HepG2 (cell line): ENCODE results near the gene CFAP300. TPM values are rescaled to one million over a fixed set of nuclear protein-coding genes. Genes with fewer than 3 reads are reported as not detected.
A peak's percentile ranks its signal among the peaks of the same experiment; 100 is the strongest.

Experiments used
- ATRX ChIP-seq: sonication (generic); formaldehyde crosslinking; IDR thresholded peaks from 2 replicates; pipeline ENCODE4 v1.4.0; 2020; ENCODE audit warnings: missing genetic modification reagents, borderline replicate concordance
- EZH2 ChIP-seq: conservative IDR thresholded peaks from 2 replicates; pipeline ENCODE4 v1.6.1; 2012; ENCODE audit warnings: mild to moderate bottlenecking, low read depth, low read length, moderate library complexity
- IKZF4 ChIP-seq: sonication (generic); formaldehyde crosslinking; IDR thresholded peaks from 2 replicates; pipeline ENCODE4 v1.5.1; 2020; ENCODE audit warnings: borderline replicate concordance, mild to moderate bottlenecking, low read depth, missing genetic modification reagents; ENCODE audit errors: not compliant biosample characterization
- MIXL1 ChIP-seq: IDR thresholded peaks from 2 replicates; pipeline ENCODE4 v1.6.1; 2016
- NFAT5 ChIP-seq: sonication (generic); formaldehyde crosslinking; IDR thresholded peaks from 2 replicates; pipeline ENCODE4 v1.4.0; 2020; ENCODE audit warnings: missing genetic modification reagents
- TFDP2 ChIP-seq: sonication (generic); formaldehyde crosslinking; IDR thresholded peaks from 2 replicates; pipeline ENCODE4 v1.4.0; 2020; ENCODE audit warnings: missing genetic modification reagents
- ZBTB42 ChIP-seq: sonication (generic); formaldehyde crosslinking; IDR thresholded peaks from 2 replicates; pipeline ENCODE4 v1.5.0; 2020; ENCODE audit warnings: mild to moderate bottlenecking, missing genetic modification reagents
- ZNF513 ChIP-seq: sonication (generic); formaldehyde crosslinking; conservative IDR thresholded peaks from 2 replicates; pipeline ENCODE4 v1.5.0; 2020; ENCODE audit warnings: missing genetic modification reagents
- ZNF674 ChIP-seq: sonication (generic); formaldehyde crosslinking; IDR thresholded peaks from 2 replicates; pipeline ENCODE4 v1.5.0; 2020; ENCODE audit warnings: low read depth, mild to moderate bottlenecking, missing genetic modification reagents
- ZNF747 ChIP-seq: sonication (generic); formaldehyde crosslinking; IDR thresholded peaks from 2 replicates; pipeline ENCODE4 v1.8.1; 2023; ENCODE audit warnings: missing genetic modification reagents, mild to moderate bottlenecking, borderline replicate concordance
- polyA plus RNA-seq, 8 experiments: library from polyadenylated mRNA; depleted of rRNA in 3 of 8; stranded (reverse) in 7 of 8; unstranded in 1 of 8; fragments of >200 nt; fragmentation: Illumina TruSeq in 4 of 8; extraction: Trizol in 4 of 8; gene quantifications; 2 replicates each; pipeline versions ENCODE4 v1.2.1 to v1.2.3, GENCODE V29; 2011 to 2016; ENCODE audit warnings: low read depth in 4 of 8, missing spikeins in 1 of 8, mixed read lengths in 1 of 8; ENCODE audit not compliant: insufficient read depth in 1 of 8
- total RNA-seq, 5 experiments: library from RNA; depleted of rRNA; stranded (reverse); fragments of >200 nt; fragmentation: Illumina TruSeq; extraction: Trizol; gene quantifications; 2 replicates each; pipeline ENCODE4 v1.2.3, GENCODE V29; 2016; ENCODE audit warnings: low read depth in 1 of 5
- TF ChIP-seq, protein P1 (sequence below): sonication (generic); formaldehyde crosslinking; IDR thresholded peaks from 2 replicates; pipeline ENCODE4 v1.5.1; 2020; ENCODE audit warnings: mild to moderate bottlenecking, missing genetic modification reagents, moderate library complexity
- TF ChIP-seq, protein P2 (sequence below): sonication (generic); formaldehyde crosslinking; IDR thresholded peaks from 2 replicates; pipeline ENCODE4 v1.8.1; 2023; ENCODE audit warnings: mild to moderate bottlenecking, missing genetic modification reagents

Gene CFAP300
- total and polyA plus RNA-seq, 2 of the 13 experiments (the other 11 are each of a cell fraction or from before 2014, with no cell fraction given): not detected

DNA sequence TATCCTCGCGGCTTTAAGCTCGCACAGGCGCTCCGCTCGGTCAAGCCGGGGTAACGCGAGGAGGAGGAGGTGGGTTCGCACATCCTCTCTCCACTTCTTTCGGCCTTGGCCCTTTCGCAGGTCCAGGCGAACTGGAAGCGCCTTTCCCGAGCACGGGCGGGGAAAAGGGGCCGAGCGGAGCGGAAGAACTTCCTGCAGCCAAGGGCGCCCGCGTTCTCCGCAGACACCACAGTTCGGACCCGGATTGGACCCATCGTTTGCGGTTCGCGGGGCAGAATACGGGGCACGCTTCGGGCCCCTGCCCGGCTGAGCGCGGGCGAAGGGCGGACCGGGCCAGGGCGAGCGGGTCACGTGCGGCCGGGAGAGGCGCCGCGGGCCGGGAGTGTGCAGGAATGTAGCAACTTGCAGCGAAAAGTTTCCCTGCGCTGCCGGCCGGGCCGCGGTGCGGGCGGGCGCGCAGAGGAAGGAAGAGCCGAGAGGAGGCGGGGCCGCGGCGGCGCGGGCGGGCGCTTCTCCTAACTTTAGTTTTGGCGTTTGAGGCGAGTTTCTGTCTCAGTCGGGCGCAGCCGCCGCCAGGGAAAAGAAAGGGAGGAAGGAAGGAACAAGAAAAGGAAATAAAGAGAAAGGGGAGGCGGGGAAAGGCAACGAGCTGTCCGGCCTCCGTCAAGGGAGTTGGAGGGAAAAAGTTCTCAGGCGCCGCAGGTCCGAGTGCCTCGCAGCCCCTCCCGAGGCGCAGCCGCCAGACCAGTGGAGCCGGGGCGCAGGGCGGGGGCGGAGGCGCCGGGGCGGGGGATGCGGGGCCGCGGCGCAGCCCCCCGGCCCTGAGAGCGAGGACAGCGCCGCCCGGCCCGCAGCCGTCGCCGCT is 62.9 kb downstream of the CFAP300 start, which contains the start of gene YAP1 (continued):
- TF ChIP-seq, protein P1, sequence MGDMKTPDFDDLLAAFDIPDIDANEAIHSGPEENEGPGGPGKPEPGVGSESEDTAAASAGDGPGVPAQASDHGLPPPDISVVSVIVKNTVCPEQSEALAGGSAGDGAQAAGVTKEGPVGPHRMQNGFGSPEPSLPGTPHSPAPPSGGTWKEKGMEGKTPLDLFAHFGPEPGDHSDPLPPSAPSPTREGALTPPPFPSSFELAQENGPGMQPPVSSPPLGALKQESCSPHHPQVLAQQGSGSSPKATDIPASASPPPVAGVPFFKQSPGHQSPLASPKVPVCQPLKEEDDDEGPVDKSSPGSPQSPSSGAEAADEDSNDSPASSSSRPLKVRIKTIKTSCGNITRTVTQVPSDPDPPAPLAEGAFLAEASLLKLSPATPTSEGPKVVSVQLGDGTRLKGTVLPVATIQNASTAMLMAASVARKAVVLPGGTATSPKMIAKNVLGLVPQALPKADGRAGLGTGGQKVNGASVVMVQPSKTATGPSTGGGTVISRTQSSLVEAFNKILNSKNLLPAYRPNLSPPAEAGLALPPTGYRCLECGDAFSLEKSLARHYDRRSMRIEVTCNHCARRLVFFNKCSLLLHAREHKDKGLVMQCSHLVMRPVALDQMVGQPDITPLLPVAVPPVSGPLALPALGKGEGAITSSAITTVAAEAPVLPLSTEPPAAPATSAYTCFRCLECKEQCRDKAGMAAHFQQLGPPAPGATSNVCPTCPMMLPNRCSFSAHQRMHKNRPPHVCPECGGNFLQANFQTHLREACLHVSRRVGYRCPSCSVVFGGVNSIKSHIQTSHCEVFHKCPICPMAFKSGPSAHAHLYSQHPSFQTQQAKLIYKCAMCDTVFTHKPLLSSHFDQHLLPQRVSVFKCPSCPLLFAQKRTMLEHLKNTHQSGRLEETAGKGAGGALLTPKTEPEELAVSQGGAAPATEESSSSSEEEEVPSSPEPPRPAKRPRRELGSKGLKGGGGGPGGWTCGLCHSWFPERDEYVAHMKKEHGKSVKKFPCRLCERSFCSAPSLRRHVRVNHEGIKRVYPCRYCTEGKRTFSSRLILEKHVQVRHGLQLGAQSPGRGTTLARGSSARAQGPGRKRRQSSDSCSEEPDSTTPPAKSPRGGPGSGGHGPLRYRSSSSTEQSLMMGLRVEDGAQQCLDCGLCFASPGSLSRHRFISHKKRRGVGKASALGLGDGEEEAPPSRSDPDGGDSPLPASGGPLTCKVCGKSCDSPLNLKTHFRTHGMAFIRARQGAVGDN (CRISPR knock-in tag): peak; percentile 97
- TF ChIP-seq ZBTB42 (CRISPR knock-in tag) (no peak), IKZF4 (peak; percentile 79), TFDP2 (CRISPR knock-in tag) (peak; percentile 85), ATRX (CRISPR knock-in tag) (no peak), ZNF674 (CRISPR knock-in tag) (0 out of 2 replicates have a peak, but pooled peaks have one; percentile 69), EZH2 (no peak), ZNF747 (CRISPR knock-in tag) (peak; percentile 66; the same call in 1 of the 2 replicates), ZNF513 (CRISPR knock-in tag) (no peak), MIXL1 (peak; percentile 62; the same call in 1 of the 2 replicates), NFAT5 (CRISPR knock-in tag) (no peak)
- TF ChIP-seq, protein P2, sequence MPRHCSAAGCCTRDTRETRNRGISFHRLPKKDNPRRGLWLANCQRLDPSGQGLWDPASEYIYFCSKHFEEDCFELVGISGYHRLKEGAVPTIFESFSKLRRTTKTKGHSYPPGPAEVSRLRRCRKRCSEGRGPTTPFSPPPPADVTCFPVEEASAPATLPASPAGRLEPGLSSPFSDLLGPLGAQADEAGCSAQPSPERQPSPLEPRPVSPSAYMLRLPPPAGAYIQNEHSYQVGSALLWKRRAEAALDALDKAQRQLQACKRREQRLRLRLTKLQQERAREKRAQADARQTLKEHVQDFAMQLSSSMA (CRISPR knock-in tag): peak; percentile 85; the same call in 1 of the 2 replicates
